ENCODE measurements around the gene SP7. TPM values are rescaled to one million over a fixed set of nuclear protein-coding genes. Genes with fewer than 3 reads are reported as not detected.

SP7 gene
- total and polyA plus RNA-seq, 9 of the 15 experiments (the other 6 are each of a cell fraction or from before 2014, with no cell fraction given) = 0.04 TPM; not detected in 8

- FAIRE-seq = no peak
- Histone ChIP-seq H3K27me3 (ENCODE audit: control insufficient read depth in 2 of 2, insufficient read depth in 2 of 2, low read length in 2 of 2) (no peaks in the 10 kb centered on the region), H3K4me2 (ENCODE audit: insufficient read depth, low read length) (no peak overlapping the region), H3K4me3 (no peak overlapping the region), H3K27ac (ENCODE audit: extremely low read depth, low read depth, low read length) (no peak overlapping the region), H2AFZ (ENCODE audit: low read depth, low read length) (peak overlapping the region; percentile 34), H3K9me1 (ENCODE audit: control insufficient read depth, insufficient read depth, low read length) (no peaks in the 10 kb centered on the region), H3K79me2 (ENCODE audit: control insufficient read depth, insufficient read depth, low read length) (no peaks in the 10 kb centered on the region), H3K36me3 (ENCODE audit: control insufficient read depth, insufficient read depth, low read length) (no peaks in the 10 kb centered on the region), H4K20me1 (replicated peaks; ENCODE audit: control insufficient read depth, insufficient read depth, low read length) (no peaks in the 10 kb centered on the region), H3K9me3 (replicated peaks; ENCODE audit: control insufficient read depth, insufficient read depth, low read depth, low read length) (no peaks in the 10 kb centered on the region), H3K9ac (ENCODE audit: insufficient read depth in 1 of 2, low read depth in 2 of 2, low read length in 2 of 2) (peak overlapping the region in 1 of 2 experiments; percentile 54; a peak in 2 of 4 replicates), H3K4me1 (replicated peaks in 1 of 2; ENCODE audit: control insufficient read depth in 2 of 2, insufficient read depth in 2 of 2, low read length in 2 of 2) (peaks cover 27 to 32% of the 10 kb centered on the region in 2 experiments)
- ChIA-PET POLR2A (no interaction called here), CTCF (ENCODE audit: low intra/inter-chr PET ratio) (no interaction called here)
- no TSS peak for BruUV-seq (replicated peaks)
- ATAC-seq = no peak
- 22% methylated on average over 4 of the region's 11 CpGs for WGBS (ENCODE audit: insufficient coverage, low coverage, missing lambda C conversion rate)
- TF ChIP-seq SPI1 (IDR thresholded peaks at IDR 0.05; ENCODE audit: borderline replicate concordance, low read depth, low read length) (peak; percentile 55; the same call in 1 of the 2 replicates), SNRNP70 (optimal IDR thresholded peaks at IDR 0.05; ENCODE audit: low read depth, low read length) (no peak), NCOR1 (IDR thresholded peaks at IDR 0.05) (peak; percentile 51), ZNF263 (CRISPR knock-in tag; IDR thresholded peaks at IDR 0.05; ENCODE audit: borderline replicate concordance) (peak; percentile 82), KAT8 (IDR thresholded peaks at IDR 0.05; ENCODE audit: low read depth) (no peak), ZNF740 (CRISPR knock-in tag; IDR thresholded peaks at IDR 0.05) (peak; percentile 79; the same call in 1 of the 2 replicates), ZNF740 (tag; IDR thresholded peaks at IDR 0.05) (no peak), ZFPM2 (CRISPR knock-in tag; IDR thresholded peaks at IDR 0.05) (no peak), ZC3H11A (IDR thresholded peaks at IDR 0.05; ENCODE audit: low read depth, low read length) (no peak), EGR1 (conservative IDR thresholded peaks at IDR 0.05) (peak; percentile 64), ERF (CRISPR knock-in tag; IDR thresholded peaks at IDR 0.05) (no peak), ZZZ3 (IDR thresholded peaks at IDR 0.05) (no peak), VEZF1 (CRISPR knock-in tag; IDR thresholded peaks at IDR 0.05) (peak; percentile 27; the same call in 1 of the 2 replicates), MEF2A (IDR thresholded peaks at IDR 0.05; ENCODE audit: control insufficient read depth, low read depth, low read length) (peak; percentile 48; the same call in 1 of the 2 replicates), FOXK1 (CRISPR knock-in tag; IDR thresholded peaks at IDR 0.05; ENCODE audit: borderline replicate concordance) (no peak)
- in situ Hi-C loops (cut with MboI) (no loop called here), intact Hi-C loops (cut with micrococcal nuclease) (no loop called here)
- DNase-seq (ENCODE audit: extremely low read depth in 1 of 4, low spot score in 3 of 4) = peak in 1 of 4 experiments; percentile 47
These were observed 1.9 kb upstream of the SP7 start for GRCh38 chr12:53338017-53338416.

Measured in K562 (cell line).